Stomach smooth muscle (tissue), 2 donors: Measurements from ENCODE around the gene P2RX3.

Experiments used
- H3K27ac ChIP-seq: one replicate; pipeline ENCODE4 v1.7.0; 2013; ENCODE audit warnings: mild to moderate bottlenecking, low read length, inconsistent platforms
- H3K27me3 ChIP-seq, 2 donors: one replicate each; pipeline ENCODE4 v1.7.0; 2013; ENCODE audit warnings: low read length in 2 of 2; ENCODE audit not compliant: insufficient read depth in 2 of 2, control insufficient read depth in 1 of 2
- H3K36me3 ChIP-seq, 2 donors: one replicate each; pipeline ENCODE4 v1.7.0; 2013; ENCODE audit warnings: low read length in 2 of 2; ENCODE audit not compliant: control insufficient read depth in 2 of 2, insufficient read depth in 2 of 2
- H3K4me1 ChIP-seq: one replicate; pipeline ENCODE4 v1.7.0; 2013; ENCODE audit warnings: low read length; ENCODE audit not compliant: control insufficient read depth, insufficient read depth
- H3K4me3 ChIP-seq, 2 donors: one replicate each; pipeline ENCODE4 v1.7.0; 2013; ENCODE audit warnings: low read length in 2 of 2
- H3K9ac ChIP-seq, 2 donors: one replicate each; pipeline ENCODE4 v1.7.0; 2013; ENCODE audit warnings: low read length in 2 of 2, mild to moderate bottlenecking in 1 of 2
- H3K9me3 ChIP-seq, 2 donors: one replicate each; pipeline ENCODE4 v1.7.0; 2013; ENCODE audit warnings: low read length in 2 of 2; ENCODE audit not compliant: control insufficient read depth in 2 of 2
- donor health status: healthy.
- donor health status: Pancreatic carcinoma.

P2RX3 gene

GRCh38 chr11:57303280-57303989 lies 34.7 kb upstream of the P2RX3 start:
- H3K36me3 ChIP-seq = peaks cover 37 to 54% of the 10 kb centered on the region in 2 donors
- no peak overlapping the region for H3K27ac ChIP-seq
- no peaks in the 10 kb centered on the region for H3K27me3 ChIP-seq
- no peak overlapping the region for H3K4me3 ChIP-seq
- H3K4me1 ChIP-seq = peaks cover 14% of the 10 kb centered on the region
- peaks cover 6 to 15% of the 10 kb centered on the region in 2 donors for H3K9me3 ChIP-seq
- H3K9ac ChIP-seq = no peak overlapping the region

- no peak overlapping the region for H3K4me3 ChIP-seq
- H3K9ac ChIP-seq = no peak overlapping the region
- H3K36me3 ChIP-seq = peaks cover 32 to 53% of the 10 kb centered on the region in 2 donors
- H3K27ac ChIP-seq = no peak overlapping the region
- peaks cover 3 to 14% of the 10 kb centered on the region in 2 donors for H3K9me3 ChIP-seq
- no peaks in the 10 kb centered on the region for H3K27me3 ChIP-seq
- peaks cover 18% of the 10 kb centered on the region for H3K4me1 ChIP-seq
Measured at GRCh38 chr11:57303990-57304579, 34.1 kb upstream of the P2RX3 start.

- Histone ChIP-seq H3K27ac (no peak overlapping the region), H3K36me3 (peaks cover 28 to 41% of the 10 kb centered on the region in 2 donors), H3K9me3 (no peaks in the 10 kb centered on the region), H3K4me1 (peaks cover 29% of the 10 kb centered on the region), H3K9ac (no peak overlapping the region), H3K27me3 (no peaks in the 10 kb centered on the region), H3K4me3 (no peak overlapping the region)
Measured at GRCh38 chr11:57305523-57305922, 32.6 kb upstream of the P2RX3 start.

GRCh38 chr11:57306161-57306876 lies 31.8 kb upstream of the P2RX3 start:
- peaks cover 37% of the 10 kb centered on the region for H3K4me1 ChIP-seq
- H3K36me3 ChIP-seq = peaks cover 20 to 33% of the 10 kb centered on the region in 2 donors
- no peak overlapping the region for H3K4me3 ChIP-seq
- H3K9me3 ChIP-seq = no peaks in the 10 kb centered on the region
- H3K27ac ChIP-seq = no peak overlapping the region
- H3K27me3 ChIP-seq = no peaks in the 10 kb centered on the region
- H3K9ac ChIP-seq = no peak overlapping the region

GRCh38 chr11:57306940-57307565 lies 31.1 kb upstream of the P2RX3 start:
- H3K36me3 ChIP-seq = peaks cover 15 to 26% of the 10 kb centered on the region in 2 donors
- H3K9ac ChIP-seq = no peak overlapping the region
- no peaks in the 10 kb centered on the region for H3K27me3 ChIP-seq
- H3K27ac ChIP-seq = no peak overlapping the region
- H3K4me3 ChIP-seq = no peak overlapping the region
- no peaks in the 10 kb centered on the region for H3K9me3 ChIP-seq
- H3K4me1 ChIP-seq = peaks cover 44% of the 10 kb centered on the region

- H3K36me3 ChIP-seq = peaks cover 17 to 26% of the 10 kb centered on the region in 2 donors
- H3K9ac ChIP-seq = no peak overlapping the region
- H3K4me3 ChIP-seq = no peak overlapping the region
- no peaks in the 10 kb centered on the region for H3K27me3 ChIP-seq
- no peaks in the 10 kb centered on the region for H3K9me3 ChIP-seq
- H3K4me1 ChIP-seq = peaks cover 49% of the 10 kb centered on the region
- H3K27ac ChIP-seq = no peak overlapping the region
Measured at GRCh38 chr11:57307666-57308270, 30.4 kb upstream of the P2RX3 start.

GRCh38 chr11:57308426-57309060 lies 29.6 kb upstream of the P2RX3 start:
- H3K27me3 ChIP-seq = no peaks in the 10 kb centered on the region
- H3K9me3 ChIP-seq = no peaks in the 10 kb centered on the region
- H3K9ac ChIP-seq = no peak overlapping the region
- peaks cover 18 to 26% of the 10 kb centered on the region in 2 donors for H3K36me3 ChIP-seq
- H3K4me3 ChIP-seq = no peak overlapping the region
- H3K4me1 ChIP-seq = peaks cover 49% of the 10 kb centered on the region
- H3K27ac ChIP-seq = no peak overlapping the region

- no peak overlapping the region for H3K9ac ChIP-seq
- H3K4me1 ChIP-seq = peaks cover 46% of the 10 kb centered on the region
- H3K4me3 ChIP-seq = peak overlapping the region in 1 of 2 donors; percentile 25
- peak overlapping the region; percentile 41 for H3K27ac ChIP-seq
- peaks cover 22 to 33% of the 10 kb centered on the region in 2 donors for H3K36me3 ChIP-seq
- no peaks in the 10 kb centered on the region for H3K27me3 ChIP-seq
- H3K9me3 ChIP-seq = no peaks in the 10 kb centered on the region
Measured at GRCh38 chr11:57309106-57310059, 28.8 kb upstream of the P2RX3 start.

- peaks cover 28 to 37% of the 10 kb centered on the region in 2 donors for H3K36me3 ChIP-seq
- no peaks in the 10 kb centered on the region for H3K27me3 ChIP-seq
- H3K9me3 ChIP-seq = no peaks in the 10 kb centered on the region
- H3K9ac ChIP-seq = peak overlapping the region in 1 of 2 donors; percentile 1
- H3K4me3 ChIP-seq = no peak overlapping the region
- H3K27ac ChIP-seq = peak overlapping the region; percentile 78
- peaks cover 44% of the 10 kb centered on the region for H3K4me1 ChIP-seq
Measured at GRCh38 chr11:57310091-57310490, 28.1 kb upstream of the P2RX3 start.
